Hematopoietic multipotent progenitor cell treated with erythropoietin and hydrocortisone succinate and interleukin-3 and kit ligand, for 8 days (in vitro differentiated cells): ENCODE results near the gene NBPF8.
A peak's percentile ranks its signal among the peaks of the same experiment; 100 is the strongest.
"Not testable (repeated sequence)": the region's sequence is repeated elsewhere in the genome, so short reads cannot be mapped to it uniquely, and the experiment has no call there.

Experiments
- DNase-seq: peaks from one replicate; pipeline ENCODE4 v3.0.0-alpha.2; 2015

NBPF8 gene

DNA sequence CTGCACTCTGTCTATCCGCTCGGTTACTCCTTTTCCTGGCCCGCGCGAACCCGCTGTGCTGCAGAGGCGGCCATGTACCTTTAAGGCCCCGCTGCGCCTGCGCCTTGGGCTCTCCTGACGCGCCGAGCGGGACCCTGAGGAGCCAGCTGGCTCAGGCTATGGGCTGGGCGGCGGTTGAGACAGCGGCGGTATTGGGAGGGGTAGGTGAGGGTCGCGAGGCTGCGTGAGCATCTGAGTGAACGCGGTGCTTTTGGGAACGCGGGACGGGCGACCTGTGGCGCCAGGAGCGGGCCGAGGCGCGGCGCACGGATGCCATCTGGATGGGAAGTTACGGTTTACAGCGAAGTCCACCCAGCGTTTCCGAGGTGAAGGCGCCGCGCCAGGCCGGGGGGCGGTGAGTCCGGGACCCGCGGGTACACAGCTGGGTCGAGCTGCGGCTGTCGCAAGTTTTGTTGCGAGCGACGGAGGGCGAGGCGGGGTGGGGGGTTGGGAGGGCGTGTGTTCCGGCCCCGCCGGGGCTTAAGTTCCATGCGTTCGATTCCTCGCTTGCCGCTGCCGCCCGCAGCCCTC lies at the start of gene NBPF8:
Gene NBPF8 (plus strand): TSS at position 125 of the 570 bp plus-strand sequence. CDS start 21,488 bp downstream, outside the sequence.
- DNase-seq: peak; percentile 40

DNA sequence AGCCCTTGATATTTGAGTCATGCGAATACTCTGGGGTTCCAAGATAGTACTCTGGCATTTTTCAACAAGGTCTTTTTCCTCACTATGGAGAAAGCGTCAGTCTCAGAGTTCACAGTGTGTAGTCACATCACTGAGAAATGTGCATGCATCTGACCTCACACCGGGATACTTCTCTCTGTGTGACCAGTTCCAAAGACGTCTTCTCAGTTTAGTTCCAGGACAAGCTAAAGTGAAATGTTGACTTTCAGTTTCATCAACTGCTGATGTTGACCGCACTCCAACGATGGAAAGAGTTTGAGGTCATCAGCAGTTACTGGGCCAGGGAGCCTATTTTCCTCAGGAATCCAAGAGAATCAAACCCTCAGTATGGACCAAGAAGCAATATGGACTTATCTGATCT lies 47.1 kb upstream of the NBPF8 start:
- DNase-seq: not testable (repeated sequence)

DNA sequence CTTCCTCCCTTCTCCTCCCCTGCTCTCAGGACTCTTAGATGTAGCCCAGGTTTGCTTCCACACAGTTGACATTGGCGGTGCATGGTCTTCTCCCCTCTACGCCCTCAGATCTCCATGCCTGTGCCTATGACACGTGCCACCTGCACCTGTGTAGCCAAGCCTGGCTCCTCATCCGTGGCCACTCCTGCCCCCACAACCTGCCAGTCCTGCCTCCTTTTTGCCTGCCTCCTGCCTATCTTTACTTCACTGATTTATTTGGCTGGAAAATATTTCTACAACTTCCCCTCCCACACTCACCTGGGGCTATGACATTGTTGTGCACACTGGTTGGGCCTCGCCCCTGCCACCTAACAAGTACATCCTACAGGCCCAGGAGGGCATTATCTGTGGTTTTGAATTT lies 28.2 kb upstream of the NBPF8 start:
- not testable (repeated sequence) for DNase-seq

DNA sequence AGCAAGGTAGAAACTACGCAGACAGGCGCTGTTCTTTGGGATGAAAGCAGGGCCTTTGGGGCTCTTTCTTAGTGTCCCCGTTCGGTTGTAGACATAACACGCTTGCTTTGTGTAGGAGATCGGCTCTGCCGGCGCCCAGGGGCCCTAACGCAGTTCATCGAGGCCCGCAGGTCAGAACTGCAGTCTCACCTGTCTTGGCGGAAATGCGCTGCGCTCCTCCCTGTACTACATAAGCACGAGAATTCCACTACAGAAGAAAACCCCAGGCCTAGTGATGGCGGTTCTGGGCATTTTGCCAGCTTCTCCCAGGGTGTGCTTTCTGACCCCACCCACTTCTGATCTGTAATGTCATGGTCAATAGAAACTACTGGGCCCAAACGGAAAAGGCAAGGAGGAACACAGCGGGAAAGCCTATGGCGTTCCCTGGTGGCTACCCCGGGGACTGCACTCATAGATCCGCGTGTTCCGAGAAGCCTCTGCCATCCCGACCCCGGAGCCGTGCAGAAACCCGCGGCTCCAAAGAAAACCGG lies 26.2 kb upstream of the NBPF8 start:
- peak; percentile 78 for DNase-seq

DNA sequence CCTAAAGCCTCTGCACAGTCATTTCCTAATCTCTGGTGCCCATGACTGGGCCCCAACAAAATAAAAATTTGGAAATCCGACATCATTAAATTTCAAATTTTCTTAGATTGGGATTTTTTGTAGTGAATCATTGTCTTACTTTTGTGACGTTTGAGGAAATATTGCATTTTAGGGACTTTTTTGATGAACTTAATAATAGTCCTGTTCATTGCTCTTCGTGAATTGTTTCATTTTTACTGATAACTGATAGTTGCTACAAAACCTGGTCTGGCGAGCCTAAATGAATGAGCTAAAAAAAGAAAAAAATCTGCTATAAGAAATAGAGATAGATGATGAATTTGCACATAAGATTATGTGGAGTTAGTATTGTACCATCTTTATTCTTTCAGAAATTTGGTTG lies 23.5 kb upstream of the NBPF8 start:
- not testable (repeated sequence) for DNase-seq

GRCh38 chr1:120393316-120394232 lies 21.3 kb upstream of the NBPF8 start:
- not testable (repeated sequence) for DNase-seq

- DNase-seq: not testable (repeated sequence)
These were observed 9.5 kb upstream of the NBPF8 start for GRCh38 chr1:120405348-120405747.

GRCh38 chr1:120414451-120414850 lies 384 bp upstream of the NBPF8 start:
- not testable (repeated sequence) for DNase-seq

- peak; percentile 41 for DNase-seq
These were observed 692 bp downstream of the NBPF8 start for GRCh38 chr1:120415492-120415961.

DNA sequence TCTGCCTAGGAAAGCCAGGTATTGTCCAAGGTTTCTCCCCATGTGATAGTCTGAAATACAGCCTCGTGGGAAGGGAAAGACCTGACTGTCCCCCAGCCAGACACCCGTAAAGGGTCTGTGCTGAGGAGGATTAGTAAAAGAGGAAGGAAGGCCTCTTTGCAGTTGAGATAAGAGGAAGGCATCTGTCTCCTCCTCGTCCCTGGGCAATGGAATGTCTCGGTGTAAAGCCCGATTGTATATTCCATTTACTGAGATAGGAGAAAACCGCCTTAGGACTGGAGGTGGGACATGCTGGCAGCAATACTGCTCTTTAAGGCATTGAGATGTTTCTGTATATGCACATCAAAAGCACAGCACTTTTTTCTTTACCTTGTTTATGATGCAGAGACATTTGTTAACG lies 10.2 kb downstream of the NBPF8 start:
- not testable (repeated sequence) for DNase-seq

GRCh38 chr1:120431626-120432025 lies 16.8 kb downstream of the NBPF8 start:
- DNase-seq: not testable (repeated sequence)

DNA sequence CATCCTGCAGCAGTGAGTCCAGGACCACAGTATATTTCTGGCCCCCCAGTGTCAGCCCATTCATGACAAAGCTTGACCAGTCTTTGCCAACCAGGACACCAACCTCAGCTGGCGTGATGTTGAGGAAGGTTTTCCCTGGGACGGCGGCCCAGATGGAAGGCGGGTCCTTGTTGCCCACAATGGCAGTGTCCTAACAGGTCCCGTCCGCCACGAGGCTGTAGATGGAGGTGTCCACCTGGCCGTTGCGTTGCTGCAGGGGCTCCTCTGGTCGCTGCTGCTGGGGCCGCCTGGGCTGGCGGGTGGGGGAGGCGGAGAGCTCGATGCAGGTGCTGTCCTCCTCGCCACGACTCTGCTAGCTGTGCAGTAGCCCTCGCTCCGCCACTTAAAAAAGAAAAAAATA lies 19.0 kb downstream of the NBPF8 start:
- not testable (repeated sequence) for DNase-seq

DNA sequence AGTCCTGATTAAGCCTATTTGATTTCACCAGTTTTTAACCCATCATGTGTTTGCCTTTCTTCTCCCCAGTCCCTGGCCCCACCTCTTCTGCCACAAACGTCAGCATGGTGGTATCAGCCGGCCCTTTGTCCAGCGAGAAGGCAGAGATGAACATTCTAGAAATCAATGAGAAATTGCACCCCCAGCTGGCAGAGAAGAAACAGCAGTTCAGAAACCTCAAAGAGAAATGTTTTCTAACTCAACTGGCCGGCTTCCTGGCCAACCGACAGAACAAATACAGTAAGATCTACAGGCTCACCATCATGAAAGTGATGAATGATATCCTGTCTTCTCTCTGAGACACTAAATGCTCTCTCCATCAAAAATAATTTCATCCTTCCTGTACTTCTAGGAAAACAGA lies 34.3 kb downstream of the NBPF8 start:
- DNase-seq: not testable (repeated sequence)
